H7 (cell line): ENCODE measurements around the gene HERPUD2. TPM values are rescaled to one million over a fixed set of nuclear protein-coding genes. Genes with fewer than 3 reads are reported as not detected.
"Not testable (repeated sequence)": the region's sequence is repeated elsewhere in the genome, so short reads cannot be mapped to it uniquely, and the experiment has no call there.

Source experiments
- DNase-seq: peaks from one replicate; pipeline ENCODE4 v3.0.0; 2012
- H3K27me3 ChIP-seq: 2 replicates; pipeline ENCODE4 v1.6.0; 2011; ENCODE audit warnings: mild to moderate bottlenecking, low read length; ENCODE audit not compliant: control insufficient read depth, insufficient read depth
- H3K36me3 ChIP-seq: replicated peaks from 2 replicates; pipeline ENCODE4 v1.5.1; 2011; ENCODE audit warnings: low read length; ENCODE audit not compliant: control insufficient read depth, insufficient read depth
- H3K4me3 ChIP-seq: 2 replicates; pipeline ENCODE4 v1.5.1; 2011; ENCODE audit warnings: low read depth, mild to moderate bottlenecking, control low read depth, low read length, moderate library complexity; ENCODE audit not compliant: insufficient read depth
- total RNA-seq: library from RNA; depleted of rRNA; stranded (reverse); fragments of >200 nt; shearing (Covaris generic); gene quantifications from 2 replicates; pipeline ENCODE4 v1.2.3, GENCODE V29; 2014

Gene HERPUD2
- total RNA-seq, 1 experiment from 2014 or later, result 16.7 TPM

DNA sequence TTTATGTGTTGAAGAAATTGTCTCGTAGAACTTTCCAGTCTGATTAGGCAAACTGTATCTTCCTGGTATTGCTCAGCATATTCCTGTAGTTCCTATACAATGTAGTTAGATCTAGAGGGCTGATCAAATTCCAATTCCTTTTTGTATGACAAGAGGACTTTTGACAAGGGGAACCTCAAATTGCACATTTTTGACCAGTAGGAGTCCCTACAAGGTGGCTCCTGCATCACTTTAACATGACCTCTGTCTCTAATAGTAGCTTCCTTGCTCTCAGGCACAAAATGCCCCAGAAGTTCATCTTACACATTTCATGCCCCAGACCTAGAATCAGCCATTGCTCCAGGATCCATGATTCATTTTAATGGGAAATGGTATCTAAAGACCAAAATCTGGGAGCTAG, 18.7 kb downstream of the HERPUD2 start:
- DNase-seq, result no peak
- no peaks in the 10 kb centered on the region for H3K36me3 ChIP-seq
- no peak overlapping the region for H3K4me3 ChIP-seq
- no peaks in the 10 kb centered on the region for H3K27me3 ChIP-seq

DNA sequence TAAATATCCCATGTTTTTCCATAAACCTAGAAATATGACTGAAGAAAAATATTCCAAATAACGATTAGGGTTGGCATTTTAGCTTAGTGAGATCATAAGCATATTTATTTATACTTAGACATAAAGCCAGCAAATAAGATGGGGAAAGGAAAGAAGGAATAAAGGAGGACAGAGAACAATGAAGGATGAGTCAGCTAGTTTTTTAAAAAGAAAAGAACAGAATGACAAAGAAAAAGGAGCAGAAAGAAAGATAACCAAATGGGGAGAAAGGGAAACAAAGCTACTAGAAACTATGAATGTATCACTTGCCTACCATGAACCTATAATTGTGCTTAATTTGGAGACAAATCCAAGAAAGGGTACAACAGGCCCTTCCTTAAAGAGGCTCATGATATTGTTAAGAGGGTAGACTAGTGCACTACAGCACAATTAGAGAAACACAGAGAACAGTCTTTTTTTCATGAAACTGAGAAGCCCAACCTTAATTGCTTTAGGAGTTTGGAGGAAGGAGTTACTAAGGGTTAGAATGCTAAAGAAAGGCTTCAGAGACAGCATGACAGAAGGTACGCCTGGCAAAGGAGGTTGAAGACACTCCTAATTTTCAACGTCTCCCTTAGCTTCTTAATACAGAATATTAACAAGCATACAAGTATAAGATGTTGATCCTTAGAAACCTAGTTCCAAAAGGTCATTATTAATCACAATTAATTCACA, 23.9 kb downstream of the HERPUD2 start:
- no peak for DNase-seq
- Histone ChIP-seq H3K4me3 (no peak overlapping the region), H3K27me3 (no peaks in the 10 kb centered on the region), H3K36me3 (peaks cover 10% of the 10 kb centered on the region)

DNA sequence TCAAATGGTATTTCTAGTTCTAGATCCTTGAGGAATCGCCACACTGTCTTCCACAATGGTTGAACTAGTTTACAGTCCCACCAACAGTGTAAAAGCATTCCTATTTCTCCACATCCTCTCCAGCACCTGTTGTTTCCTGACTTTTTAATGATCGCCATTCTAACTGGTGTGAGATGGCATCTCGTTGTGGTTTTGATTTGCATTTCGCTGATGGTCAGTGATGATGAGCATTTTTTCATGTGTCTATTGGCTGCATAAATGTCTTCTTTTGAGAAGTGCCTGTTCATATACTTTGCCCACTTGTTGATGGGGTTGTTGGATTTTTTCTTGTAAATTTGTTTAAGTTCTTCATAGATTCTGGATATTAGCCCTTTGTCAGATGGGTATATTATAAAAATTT, 34.5 kb downstream of the HERPUD2 start:
- not testable (repeated sequence) for H3K36me3 ChIP-seq, H3K4me3 ChIP-seq, DNase-seq, H3K27me3 ChIP-seq

DNA sequence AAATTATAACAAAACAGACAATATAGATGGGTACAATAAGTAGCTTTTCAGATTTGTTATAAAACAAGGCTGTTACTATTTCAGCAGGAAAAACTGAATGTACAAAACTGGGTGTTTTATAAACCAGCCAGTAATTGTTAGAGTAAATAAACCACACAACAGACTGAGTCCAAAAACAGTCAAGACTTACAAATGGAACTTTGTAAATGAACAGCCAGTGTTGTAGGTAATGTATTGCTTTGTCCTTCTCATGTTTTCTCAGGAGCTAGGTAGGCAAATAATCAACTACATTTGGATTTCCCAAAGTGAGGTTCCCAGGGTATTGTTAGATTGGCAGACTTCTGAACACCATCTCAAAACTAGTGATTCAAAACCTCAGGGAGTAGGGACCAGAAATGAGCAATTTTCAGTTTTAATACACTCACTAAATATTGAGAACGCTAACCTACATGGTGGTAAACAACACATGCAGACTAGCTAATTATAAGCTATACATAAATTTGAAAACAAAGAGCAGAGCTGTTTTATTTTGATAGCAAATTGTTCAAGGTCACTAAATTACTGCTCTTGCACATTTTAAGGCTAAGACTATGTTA, 36.2 kb downstream of the HERPUD2 start:
- no peak for DNase-seq
- Histone ChIP-seq H3K36me3 (no peaks in the 10 kb centered on the region), H3K4me3 (no peak overlapping the region), H3K27me3 (no peaks in the 10 kb centered on the region)

GRCh38 chr7:35657125-35657524, 37.8 kb downstream of the HERPUD2 start:
- Histone ChIP-seq H3K27me3 (no peaks in the 10 kb centered on the region), H3K4me3 (no peak overlapping the region), H3K36me3 (no peaks in the 10 kb centered on the region)
- no peak for DNase-seq

DNA sequence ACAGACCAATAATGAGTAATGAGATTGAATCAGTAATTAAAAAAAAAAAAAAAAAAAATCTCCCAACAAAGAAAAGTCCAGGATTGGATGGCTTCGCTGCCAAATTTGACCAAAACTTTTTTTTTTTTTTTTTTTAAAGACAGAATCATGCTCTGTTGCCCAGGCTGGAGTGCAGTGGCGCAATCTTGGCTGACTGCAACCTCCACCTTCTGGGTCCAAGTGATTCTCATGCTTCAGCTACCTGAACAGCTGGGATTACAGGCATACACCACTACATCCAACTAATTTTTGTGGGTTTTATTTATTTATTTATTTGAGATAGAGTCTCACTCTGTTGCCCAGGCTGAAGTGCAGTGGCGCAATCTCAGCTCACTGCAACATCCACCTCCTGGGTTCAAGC, 40.4 kb downstream of the HERPUD2 start:
- H3K27me3 ChIP-seq, result not testable (repeated sequence)

DNA sequence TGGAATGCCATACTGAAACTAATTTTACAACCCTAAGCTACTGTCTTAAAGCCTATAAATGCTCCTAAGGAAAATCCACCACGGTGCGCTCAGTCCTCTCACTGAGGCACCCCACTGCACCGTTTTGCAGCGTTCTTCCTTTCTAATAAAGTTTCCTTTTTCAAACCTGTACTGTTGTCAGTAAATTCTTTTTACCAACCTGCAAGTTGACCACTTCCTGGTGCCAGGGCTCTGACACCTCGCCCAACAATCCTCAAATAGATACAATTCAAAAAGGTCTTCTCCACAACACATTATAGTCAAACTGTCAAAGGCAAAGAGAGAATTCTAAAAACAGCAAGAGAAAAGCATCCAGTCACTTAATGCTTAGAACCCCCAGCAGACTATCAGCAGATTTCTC, 42.8 kb downstream of the HERPUD2 start:
- Histone ChIP-seq H3K4me3 (no peak overlapping the region), H3K36me3 (no peaks in the 10 kb centered on the region), H3K27me3 (no peaks in the 10 kb centered on the region)
- no peak for DNase-seq

More for the DNA sequence above, 40.4 kb downstream of the HERPUD2 start:
- DNase-seq, H3K36me3 ChIP-seq, H3K4me3 ChIP-seq: not testable (repeated sequence)

DNA sequence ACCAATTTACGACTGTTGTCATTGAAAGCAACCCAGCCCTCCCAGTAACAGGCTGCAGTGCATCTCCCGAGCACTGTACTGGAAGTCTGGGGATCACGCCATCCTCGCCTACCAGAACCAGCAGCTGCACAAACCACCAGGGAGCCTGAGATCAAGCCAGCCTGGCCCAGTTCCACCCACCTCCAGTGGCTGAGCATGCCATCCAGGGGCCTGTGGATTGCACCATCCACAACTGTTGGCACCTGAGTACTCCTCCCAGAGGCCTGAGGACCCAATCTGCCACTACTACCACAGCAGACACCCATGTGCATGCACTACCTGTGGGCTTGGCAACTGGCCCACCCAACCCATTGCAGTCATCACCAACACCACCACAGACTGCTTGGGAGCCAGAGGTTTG, 44.2 kb downstream of the HERPUD2 start:
- DNase-seq, result no peak
- no peaks in the 10 kb centered on the region for H3K27me3 ChIP-seq
- no peaks in the 10 kb centered on the region for H3K36me3 ChIP-seq
- no peak overlapping the region for H3K4me3 ChIP-seq

- H3K27me3 ChIP-seq, result no peaks in the 10 kb centered on the region
- no peak overlapping the region for H3K4me3 ChIP-seq
- DNase-seq, result no peak
- H3K36me3 ChIP-seq, result no peaks in the 10 kb centered on the region
These were observed 45.2 kb downstream of the HERPUD2 start for GRCh38 chr7:35649711-35650110.

GRCh38 chr7:35648367-35648766, 46.6 kb downstream of the HERPUD2 start:
- H3K27me3 ChIP-seq, result no peaks in the 10 kb centered on the region

GRCh38 chr7:35647171-35647574, 47.8 kb downstream of the HERPUD2 start:
- Histone ChIP-seq H3K36me3 (no peaks in the 10 kb centered on the region), H3K4me3 (no peak overlapping the region), H3K27me3 (no peaks in the 10 kb centered on the region)
- DNase-seq, result peak; percentile 42

More at GRCh38 chr7:35648367-35648766, 46.6 kb downstream of the HERPUD2 start:
- Histone ChIP-seq H3K4me3 (no peak overlapping the region), H3K36me3 (no peaks in the 10 kb centered on the region)
- DNase-seq, result no peak

DNA sequence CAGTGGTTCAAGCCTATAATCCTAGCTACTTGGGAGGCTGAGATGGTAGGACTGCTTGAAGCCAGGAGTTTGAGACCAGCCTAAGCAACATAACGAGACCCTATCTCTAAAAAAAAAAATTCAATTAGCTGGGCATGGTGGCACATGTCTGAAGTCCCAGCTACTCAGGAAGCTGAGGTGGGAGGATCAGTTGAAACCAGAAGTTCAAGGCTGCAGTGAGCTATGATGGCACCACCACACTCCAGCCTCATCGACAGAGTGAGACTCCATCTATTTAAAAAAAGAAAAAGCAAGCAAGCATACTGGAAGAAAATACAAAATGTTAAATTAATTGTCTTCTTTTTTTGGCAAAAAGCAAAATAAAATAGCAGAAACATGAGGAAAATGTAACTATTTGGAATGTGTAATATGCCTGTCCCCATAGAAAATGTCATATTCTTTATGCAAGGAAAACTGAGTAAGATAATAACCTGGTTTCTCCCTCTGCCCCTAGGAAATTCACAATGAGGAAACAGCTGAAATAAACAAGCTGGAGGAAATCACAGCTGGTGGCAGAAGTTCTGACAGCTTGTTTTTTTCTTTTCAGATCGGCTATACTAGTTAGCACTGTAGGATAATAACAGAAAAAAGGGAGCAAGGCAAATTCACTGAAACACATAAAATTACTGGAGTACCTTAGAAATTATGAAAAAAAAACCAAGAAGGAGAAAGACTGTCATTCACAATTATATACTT, 48.5 kb downstream of the HERPUD2 start:
- no peak overlapping the region for H3K4me3 ChIP-seq
- no peak for DNase-seq
- no peaks in the 10 kb centered on the region for H3K36me3 ChIP-seq
- no peaks in the 10 kb centered on the region for H3K27me3 ChIP-seq

- no peaks in the 10 kb centered on the region for H3K36me3 ChIP-seq
- no peak overlapping the region for H3K4me3 ChIP-seq
- no peaks in the 10 kb centered on the region for H3K27me3 ChIP-seq
- DNase-seq, result no peak
These were observed 49.2 kb downstream of the HERPUD2 start for GRCh38 chr7:35645691-35646090.

DNA sequence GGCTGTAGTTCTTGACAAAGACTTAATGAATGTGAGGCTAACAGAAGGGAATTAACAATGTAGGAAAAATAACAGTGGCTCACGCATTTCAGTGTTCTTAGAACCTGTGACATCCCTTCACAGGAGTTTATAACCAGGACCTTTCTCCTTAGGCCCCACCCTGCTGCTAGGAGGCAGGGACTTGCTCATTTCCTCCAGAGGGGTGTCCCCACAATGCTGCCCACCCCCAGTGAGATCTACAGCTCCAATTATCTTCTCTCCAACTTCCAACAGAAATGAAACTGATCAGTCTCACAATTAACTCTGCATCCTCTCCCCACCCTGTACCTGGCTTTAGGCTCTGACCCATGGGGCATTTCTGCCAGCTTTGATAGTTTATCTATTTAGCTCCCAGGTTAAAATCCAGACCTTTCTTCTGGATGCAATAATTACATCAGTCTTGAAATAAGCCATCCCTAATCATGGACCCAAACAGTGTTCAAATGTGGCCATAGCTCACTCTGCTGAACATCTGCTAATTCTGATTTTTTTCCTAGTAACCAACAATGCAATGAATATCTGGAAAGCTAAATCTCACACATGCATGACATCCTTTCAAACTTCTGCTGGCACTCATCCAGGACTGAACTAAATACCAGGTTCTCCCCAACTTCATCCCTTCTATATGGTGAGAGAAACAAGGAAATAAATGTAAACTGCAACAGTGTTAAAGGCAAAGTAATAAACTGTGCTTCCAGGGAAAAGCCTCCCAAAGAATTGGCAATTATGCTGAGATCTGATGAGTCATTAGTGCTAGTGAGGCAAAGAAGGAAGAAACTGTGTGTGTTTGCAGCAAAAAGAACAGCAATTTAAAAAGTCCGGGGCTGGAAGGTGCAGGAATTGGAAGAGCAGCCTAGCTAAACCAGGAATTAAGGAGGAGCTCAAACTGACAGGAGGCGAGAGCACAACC, 64.6 kb downstream of the HERPUD2 start:
- Histone ChIP-seq H3K36me3 (peaks cover 3% of the 10 kb centered on the region), H3K4me3 (no peak overlapping the region), H3K27me3 (no peaks in the 10 kb centered on the region)
- DNase-seq, result no peak
